ENCODE results near the gene DPH5. TPM values are rescaled to one million over a fixed set of nuclear protein-coding genes. Genes with fewer than 3 reads are reported as not detected.
A peak's percentile ranks its signal among the peaks of the same experiment; 100 is the strongest.

The DPH5 gene
- total RNA-seq, 3 donors from 2014 or later, result 15.4 to 23.1 (median 22.3) TPM

DNA sequence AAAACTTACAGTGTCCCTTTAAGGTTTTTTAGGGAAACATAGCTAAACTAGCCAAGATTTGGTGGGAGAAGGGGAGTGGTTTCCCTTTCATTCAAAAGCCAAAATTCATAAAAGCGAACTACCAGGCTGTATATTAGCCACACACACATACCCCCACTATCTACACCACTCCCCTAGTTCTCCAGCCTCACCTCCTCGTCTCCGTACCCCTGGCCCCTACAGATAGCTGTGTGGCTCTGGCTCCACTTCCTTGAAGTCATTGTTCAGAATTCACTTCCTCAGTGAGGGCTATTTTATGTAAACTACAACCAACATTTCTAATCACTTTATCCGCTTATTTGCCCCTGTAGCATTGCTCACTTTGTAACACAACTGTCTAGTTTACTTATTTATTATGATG lies 5.3 kb upstream of the DPH5 start:
- TF ChIP-seq, protein P1, sequence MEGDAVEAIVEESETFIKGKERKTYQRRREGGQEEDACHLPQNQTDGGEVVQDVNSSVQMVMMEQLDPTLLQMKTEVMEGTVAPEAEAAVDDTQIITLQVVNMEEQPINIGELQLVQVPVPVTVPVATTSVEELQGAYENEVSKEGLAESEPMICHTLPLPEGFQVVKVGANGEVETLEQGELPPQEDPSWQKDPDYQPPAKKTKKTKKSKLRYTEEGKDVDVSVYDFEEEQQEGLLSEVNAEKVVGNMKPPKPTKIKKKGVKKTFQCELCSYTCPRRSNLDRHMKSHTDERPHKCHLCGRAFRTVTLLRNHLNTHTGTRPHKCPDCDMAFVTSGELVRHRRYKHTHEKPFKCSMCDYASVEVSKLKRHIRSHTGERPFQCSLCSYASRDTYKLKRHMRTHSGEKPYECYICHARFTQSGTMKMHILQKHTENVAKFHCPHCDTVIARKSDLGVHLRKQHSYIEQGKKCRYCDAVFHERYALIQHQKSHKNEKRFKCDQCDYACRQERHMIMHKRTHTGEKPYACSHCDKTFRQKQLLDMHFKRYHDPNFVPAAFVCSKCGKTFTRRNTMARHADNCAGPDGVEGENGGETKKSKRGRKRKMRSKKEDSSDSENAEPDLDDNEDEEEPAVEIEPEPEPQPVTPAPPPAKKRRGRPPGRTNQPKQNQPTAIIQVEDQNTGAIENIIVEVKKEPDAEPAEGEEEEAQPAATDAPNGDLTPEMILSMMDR (IDR thresholded peaks at IDR 0.05), result no peak
- intact Hi-C loops (cut with DNase I, micrococcal nuclease), result no loop called here
- Histone ChIP-seq H3K4me1 (ENCODE audit: low read depth) (peaks cover 5% of the 10 kb centered on the region), H3K9me3 (no peaks in the 10 kb centered on the region), H3K36me3 (ENCODE audit: low read depth) (no peaks in the 10 kb centered on the region), H3K4me3 (no peak overlapping the region)
- no peak for DNase-seq
- no peak for ATAC-seq

- intact Hi-C loops (cut with DNase I, micrococcal nuclease), result no loop called here
- Histone ChIP-seq H3K4me3 (no peak overlapping the region), H3K4me1 (ENCODE audit: low read depth) (peaks cover 12% of the 10 kb centered on the region), H3K9me3 (no peaks in the 10 kb centered on the region), H3K36me3 (ENCODE audit: low read depth) (no peaks in the 10 kb centered on the region)
- ATAC-seq, result no peak
- DNase-seq, result no peak
- TF ChIP-seq, protein P1 (IDR thresholded peaks at IDR 0.05), result no peak
These were observed 3.6 kb upstream of the DPH5 start for GRCh38 chr1:101029184-101029583.

GRCh38 chr1:101028466-101028865 lies 2.9 kb upstream of the DPH5 start:
- H3K36me3 ChIP-seq (ENCODE audit: low read depth), result no peaks in the 10 kb centered on the region
- intact Hi-C loops (cut with DNase I, micrococcal nuclease), result no loop called here

GRCh38 chr1:101027194-101027772 lies 1.7 kb upstream of the DPH5 start:
- H3K4me3 ChIP-seq, result no peak overlapping the region
- no peak for DNase-seq
- intact Hi-C loops (cut with DNase I, micrococcal nuclease), result no loop called here
- H3K9me3 ChIP-seq, result no peaks in the 10 kb centered on the region
- TF ChIP-seq, protein P1 (IDR thresholded peaks at IDR 0.05), result no peak
- peaks cover 12% of the 10 kb centered on the region for H3K4me1 ChIP-seq (ENCODE audit: low read depth)
- H3K36me3 ChIP-seq (ENCODE audit: low read depth), result no peaks in the 10 kb centered on the region
- no peak for ATAC-seq

More at GRCh38 chr1:101028466-101028865, 2.9 kb upstream of the DPH5 start:
- H3K4me1 ChIP-seq (ENCODE audit: low read depth), result peaks cover 12% of the 10 kb centered on the region
- TF ChIP-seq, protein P1 (IDR thresholded peaks at IDR 0.05), result no peak
- DNase-seq (no peak), ATAC-seq (no peak)
- H3K9me3 ChIP-seq, result no peaks in the 10 kb centered on the region
- H3K4me3 ChIP-seq, result no peak overlapping the region

DNA sequence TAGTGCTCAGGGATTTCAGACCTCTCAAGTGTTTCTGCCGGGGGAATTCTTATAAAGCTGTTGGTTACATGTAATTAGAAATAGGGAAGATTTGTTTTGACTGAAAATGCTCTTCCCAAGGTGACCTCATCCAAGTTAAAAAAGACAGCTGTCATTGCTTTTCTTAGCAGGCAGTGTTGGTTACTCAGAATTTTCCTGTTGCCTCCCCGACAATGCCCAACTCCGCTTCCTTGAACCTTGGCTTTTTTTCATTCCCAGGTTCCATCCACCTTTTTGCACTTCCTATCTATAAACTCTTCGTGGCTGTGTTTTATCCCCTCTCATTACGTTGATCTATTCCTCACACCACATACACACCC lies 825 bp upstream of the DPH5 start:
- Histone ChIP-seq H3K9me3 (no peaks in the 10 kb centered on the region), H3K36me3 (ENCODE audit: low read depth) (no peaks in the 10 kb centered on the region), H3K4me3 (no peak overlapping the region), H3K4me1 (ENCODE audit: low read depth) (peaks cover 12% of the 10 kb centered on the region)
- intact Hi-C loops (cut with DNase I, micrococcal nuclease), result no loop called here
- DNase-seq (no peak), ATAC-seq (no peak)
- TF ChIP-seq, protein P1 (IDR thresholded peaks at IDR 0.05), result no peak

GRCh38 chr1:101025283-101025656 lies 314 bp downstream of the DPH5 start:
- ATAC-seq (peak; percentile 58), DNase-seq (peak in 1 of 3 donors; percentile 21)
- no peaks in the 10 kb centered on the region for H3K9me3 ChIP-seq
- H3K36me3 ChIP-seq (ENCODE audit: low read depth), result no peaks in the 10 kb centered on the region
- TF ChIP-seq, protein P1 (IDR thresholded peaks at IDR 0.05), result no peak
- H3K4me3 ChIP-seq, result peak overlapping the region; percentile 49
- peaks cover 12% of the 10 kb centered on the region for H3K4me1 ChIP-seq (ENCODE audit: low read depth)
- intact Hi-C loops (cut with DNase I, micrococcal nuclease), result no loop called here

Data from mucosa of descending colon (tissue), 3 donors.